Mucosa of gallbladder (tissue), 1 donor: Measurements from ENCODE around the gene POU2F1. TPM values are rescaled to one million over a fixed set of nuclear protein-coding genes. Genes with fewer than 3 reads are reported as not detected.

Source experiments
- DNase-seq: peaks from one replicate; pipeline ENCODE4 v3.0.0-alpha.2; 2020; ENCODE audit warnings: low spot score
- total RNA-seq: library from RNA; stranded (reverse); gene quantifications from one replicate; pipeline ENCODE4 v1.2.1, GENCODE V29; 2021
- donor health status: DM: no; HTN: no; CAD: no.

Gene POU2F1
- total RNA-seq, 1 donor from 2014 or later, result 12.5 TPM

GRCh38 chr1:167272369-167272957 lies 51.8 kb downstream of the POU2F1 start:
- DNase-seq, result no peak

- DNase-seq, result no peak
These were observed 52.5 kb downstream of the POU2F1 start for GRCh38 chr1:167273027-167273800.

- no peak for DNase-seq
These were observed 53.4 kb downstream of the POU2F1 start for GRCh38 chr1:167274061-167274460.

DNA sequence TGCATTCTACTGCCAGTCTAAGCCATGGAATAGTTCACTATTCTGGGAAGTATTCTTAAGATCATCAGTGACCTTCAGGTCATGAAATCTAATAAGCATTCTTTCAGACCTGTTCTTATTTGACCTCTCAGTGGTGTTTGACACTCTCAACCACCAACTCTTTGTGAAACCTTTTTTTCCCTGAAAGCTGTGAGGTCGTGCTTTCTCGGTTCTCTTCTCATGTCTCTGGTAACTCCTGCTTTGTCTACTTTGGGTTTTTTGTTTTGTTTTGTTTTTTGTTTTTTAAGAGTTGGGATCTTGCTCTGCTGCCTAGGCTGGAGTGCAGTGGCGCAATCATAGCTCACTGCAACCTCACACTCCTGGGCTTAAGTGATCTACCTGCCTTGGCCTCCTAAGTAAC lies 56.3 kb downstream of the POU2F1 start:
- DNase-seq, result no peak

- no peak for DNase-seq
These were observed 57.8 kb downstream of the POU2F1 start for GRCh38 chr1:167278497-167278896.

- DNase-seq, result no peak
These were observed 60.2 kb downstream of the POU2F1 start for GRCh38 chr1:167280912-167281311.

- DNase-seq, result no peak
These were observed 67.8 kb downstream of the POU2F1 start for GRCh38 chr1:167288390-167289074.

- DNase-seq, result no peak
These were observed 68.4 kb downstream of the POU2F1 start for GRCh38 chr1:167289075-167289442.

DNA sequence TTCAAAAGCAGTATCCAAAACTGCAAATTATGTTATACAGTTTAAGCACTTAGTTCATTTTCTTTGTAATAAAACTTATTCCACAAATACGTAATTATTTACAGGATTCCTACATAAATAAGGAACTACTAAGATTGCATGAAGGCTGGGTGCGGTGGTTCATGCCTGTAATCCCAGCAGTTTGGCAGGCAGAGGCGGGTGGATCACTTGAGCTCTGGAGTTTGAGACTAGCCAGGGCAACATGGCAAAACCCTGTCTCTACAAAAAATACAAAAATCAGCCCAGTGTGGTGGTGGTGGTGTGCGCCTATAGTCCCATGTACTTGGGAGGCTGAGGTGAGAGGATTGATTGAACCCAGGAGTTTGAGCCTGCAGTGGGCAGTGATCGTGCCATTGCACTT lies 69.3 kb downstream of the POU2F1 start:
- DNase-seq, result no peak

DNA sequence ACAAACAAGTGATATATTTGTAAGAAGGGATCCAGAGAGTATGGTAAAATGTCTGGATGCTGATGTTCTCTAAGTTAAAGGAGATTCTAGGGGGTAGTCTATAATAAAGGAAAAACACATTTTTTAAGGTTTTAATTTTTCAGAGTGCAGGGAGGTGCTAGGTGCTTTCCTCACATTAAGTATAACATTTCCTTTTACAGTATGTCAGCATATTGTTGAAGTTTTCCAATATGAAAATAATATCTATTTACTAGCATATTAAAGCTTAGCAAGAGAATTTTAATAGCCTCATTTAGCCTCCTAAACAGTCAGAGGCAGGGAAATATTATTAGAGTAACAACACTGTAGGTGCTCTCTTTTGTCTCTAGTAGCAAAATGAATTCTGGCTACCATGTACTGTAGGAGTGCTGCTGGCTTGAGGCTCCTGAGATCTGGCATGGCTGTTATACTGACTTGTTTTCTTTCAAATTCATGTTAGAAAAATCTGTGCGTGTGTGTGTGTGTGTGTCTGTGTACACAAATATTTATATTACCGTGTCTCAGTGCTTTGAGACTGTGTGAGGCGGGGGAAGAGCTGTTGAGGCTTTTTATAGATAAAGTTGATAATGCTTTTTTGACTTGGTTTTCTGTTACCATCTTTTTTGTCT lies 71.0 kb downstream of the POU2F1 start:
- DNase-seq, result no peak

DNA sequence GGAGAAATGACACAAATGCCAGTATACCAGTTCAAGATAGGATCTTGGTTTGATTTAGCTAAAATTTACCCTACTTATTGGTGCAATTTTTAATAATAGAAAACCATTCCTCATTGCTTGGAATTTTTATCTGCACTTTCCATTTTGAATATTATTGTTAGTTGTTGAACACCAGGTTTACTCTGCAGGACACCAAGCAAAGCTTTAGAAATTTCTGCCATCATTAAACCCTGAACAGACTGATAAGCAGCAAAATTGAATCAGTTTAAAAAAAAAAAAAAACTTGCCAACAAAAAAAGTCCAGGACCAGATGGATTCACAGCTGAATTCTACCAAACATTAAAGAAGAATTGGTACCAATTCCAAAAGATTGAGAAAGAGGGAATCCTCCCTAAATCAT lies 71.5 kb downstream of the POU2F1 start:
- no peak for DNase-seq

DNA sequence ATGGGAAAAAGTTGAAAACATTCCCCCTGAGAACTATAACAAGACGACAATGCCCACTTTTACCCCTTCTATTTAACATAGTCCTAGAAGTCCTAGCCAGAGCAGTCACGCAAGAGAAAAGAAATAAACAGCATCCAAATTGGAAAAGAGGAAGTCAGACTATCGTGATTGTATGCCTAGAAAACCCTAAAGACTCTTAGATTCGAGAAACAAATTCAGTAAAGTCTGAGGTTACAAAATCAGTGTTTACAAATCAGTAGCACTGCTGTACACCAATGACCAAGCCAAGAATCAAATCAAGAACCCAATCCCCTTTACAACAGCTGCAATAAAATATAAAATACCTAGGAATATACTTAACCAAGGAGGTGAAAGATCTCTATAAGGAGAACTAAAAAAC lies 72.4 kb downstream of the POU2F1 start:
- DNase-seq, result no peak

DNA sequence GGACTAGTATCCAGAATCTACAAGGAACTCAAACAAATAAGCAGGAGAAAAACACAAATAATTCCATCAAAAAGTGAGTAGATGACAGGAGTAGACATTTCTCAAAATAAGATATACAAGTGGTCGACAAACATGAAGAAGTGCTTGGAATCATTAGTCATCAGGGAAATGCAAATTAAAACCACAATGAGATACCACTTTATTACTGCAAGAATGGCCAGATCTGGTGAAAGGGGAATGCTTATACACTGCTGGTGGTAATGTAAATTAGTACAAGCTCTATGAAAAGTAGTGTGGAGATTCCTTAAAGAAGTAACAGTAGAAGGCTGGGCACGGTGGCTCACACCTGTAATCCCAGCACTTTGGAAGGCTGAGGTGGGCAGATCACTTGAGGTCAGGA lies 73.8 kb downstream of the POU2F1 start:
- no peak for DNase-seq

DNA sequence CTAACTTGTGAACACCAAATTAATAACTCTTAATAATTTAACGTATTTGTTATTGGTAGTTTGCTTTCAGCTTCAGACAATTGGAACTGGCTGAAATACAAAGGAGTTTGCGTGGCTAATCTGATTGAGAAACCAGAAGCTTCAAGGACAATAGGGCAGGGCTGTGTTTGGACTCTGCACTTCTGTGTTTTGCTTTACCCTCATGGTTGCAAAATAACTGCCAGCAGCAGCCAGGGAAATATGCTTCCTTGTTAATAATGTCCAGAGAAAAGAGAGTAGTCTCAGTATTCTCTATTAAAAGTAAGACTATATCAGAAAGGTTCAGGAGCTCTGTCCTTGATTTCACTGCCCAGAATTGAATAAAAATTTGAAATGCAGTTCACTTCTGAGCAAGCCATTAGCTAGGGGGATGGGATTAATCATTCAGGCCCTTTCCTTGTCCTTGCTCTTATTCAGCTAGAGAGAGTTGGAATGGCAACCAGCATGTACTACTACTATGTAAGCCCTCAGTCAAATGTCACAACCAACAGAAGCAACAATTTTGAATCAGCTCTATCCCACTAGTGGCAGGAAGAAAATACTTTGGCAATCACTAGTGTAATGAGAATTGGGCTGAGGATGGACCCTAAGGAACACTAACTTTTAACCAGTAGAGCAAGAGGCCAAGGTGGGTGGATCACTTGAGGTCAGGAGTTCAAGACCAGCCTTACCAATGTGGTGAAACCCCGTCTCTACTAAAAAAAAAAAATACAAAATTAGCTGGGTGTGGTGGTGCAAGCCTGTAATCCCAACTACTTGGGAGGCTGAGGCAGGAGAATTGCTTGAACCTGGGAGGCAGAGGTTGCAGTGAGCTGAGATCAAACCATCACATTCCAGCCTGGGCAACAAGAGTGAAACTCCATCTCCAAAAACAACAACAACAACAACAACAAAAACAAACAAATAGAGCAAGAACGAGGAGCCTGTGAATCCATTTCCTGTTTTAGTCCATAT lies 76.8 kb downstream of the POU2F1 start:
- peak; percentile 66 for DNase-seq

DNA sequence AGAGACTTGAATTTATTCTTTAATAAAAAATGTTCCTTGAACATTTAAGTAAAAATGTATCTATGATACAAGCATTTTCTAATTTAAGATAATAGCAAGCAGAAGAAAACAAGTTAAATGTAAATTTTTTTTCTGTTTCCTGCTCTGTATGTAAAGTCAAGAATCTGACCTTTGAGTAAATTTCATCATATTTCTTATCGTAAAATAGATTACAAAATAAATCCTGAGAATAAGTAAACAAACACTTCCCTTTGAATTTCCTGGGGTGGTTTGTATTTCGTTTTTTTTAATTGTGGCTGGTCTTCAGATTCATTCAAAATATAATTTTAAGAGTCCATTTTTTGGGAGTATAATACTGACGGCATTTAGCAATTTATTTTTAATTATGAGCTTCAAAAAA lies 77.6 kb downstream of the POU2F1 start:
- DNase-seq, result no peak

- DNase-seq, result no peak
These were observed 80.7 kb downstream of the POU2F1 start for GRCh38 chr1:167301355-167301754.

DNA sequence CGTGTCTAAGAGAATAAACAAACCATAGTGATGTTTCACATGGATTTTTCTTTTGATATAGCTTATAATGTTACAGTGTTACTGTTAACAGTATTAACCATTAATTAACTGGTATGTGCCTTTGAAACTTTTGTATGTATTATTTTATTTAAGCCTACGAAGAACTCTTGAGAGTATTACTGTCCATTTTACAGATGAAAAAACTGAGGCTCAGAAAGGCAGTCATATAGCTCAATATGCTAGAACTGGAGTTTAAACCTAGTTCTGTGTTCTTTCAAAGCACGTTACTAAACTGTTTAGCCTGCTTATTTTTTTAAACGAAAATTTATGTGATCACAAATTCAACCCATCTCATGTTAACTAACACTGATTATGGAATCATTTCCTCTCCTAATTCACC lies 83.5 kb downstream of the POU2F1 start:
- DNase-seq, result no peak

GRCh38 chr1:167305059-167305705 lies 84.5 kb downstream of the POU2F1 start:
- no peak for DNase-seq

GRCh38 chr1:167305706-167306277 lies 85.1 kb downstream of the POU2F1 start:
- DNase-seq, result no peak

DNA sequence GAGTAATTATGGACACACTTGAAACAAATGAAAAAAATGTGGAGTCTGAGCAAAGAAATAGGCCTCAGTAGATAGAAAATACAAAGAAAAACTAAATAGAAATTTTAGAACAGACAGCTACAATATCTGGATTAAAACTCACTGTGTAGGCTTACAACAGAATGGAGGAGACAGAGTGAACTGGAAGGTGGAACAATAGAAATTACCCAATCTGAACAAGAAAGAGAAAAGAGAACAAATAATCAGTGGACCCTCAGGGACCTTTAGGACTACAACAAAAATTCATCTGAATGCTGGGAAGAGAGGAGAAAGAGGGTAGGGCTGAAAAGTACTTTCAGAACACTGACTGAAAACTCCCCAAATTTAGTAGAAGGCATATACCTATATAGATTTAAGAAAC lies 90.0 kb downstream of the POU2F1 start:
- no peak for DNase-seq

DNA sequence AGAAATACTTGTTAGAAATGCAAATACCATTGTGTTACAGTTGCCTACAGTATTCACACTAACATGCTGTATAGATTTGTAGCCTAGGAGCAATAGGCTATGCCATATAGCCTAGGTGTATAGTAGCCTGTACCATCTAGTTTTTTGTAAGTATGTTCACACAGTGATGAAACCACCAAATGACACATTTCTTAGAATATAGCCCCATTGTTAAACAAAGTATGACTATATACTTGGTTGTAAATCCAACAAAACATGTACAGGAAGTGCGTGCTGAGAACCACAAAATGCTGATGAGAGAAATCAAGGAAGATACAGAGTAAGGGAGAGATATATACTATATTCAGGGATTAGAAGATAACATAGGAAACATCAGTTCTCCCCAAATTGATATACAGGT lies 92.2 kb downstream of the POU2F1 start:
- DNase-seq, result no peak
